Activated naive CD4-positive, alpha-beta T cell treated with Interleukin-2 at 50 U/mL for 16 hours (primary cell): ENCODE measurements around the gene GPX1.
"Not testable (repeated sequence)": the region's sequence is repeated elsewhere in the genome, so short reads cannot be mapped to it uniquely, and the experiment has no call there.

Experiments
- DNase-seq: peaks from one replicate; pipeline ENCODE4 v3.0.0-alpha.2; 2020

Gene GPX1

DNA sequence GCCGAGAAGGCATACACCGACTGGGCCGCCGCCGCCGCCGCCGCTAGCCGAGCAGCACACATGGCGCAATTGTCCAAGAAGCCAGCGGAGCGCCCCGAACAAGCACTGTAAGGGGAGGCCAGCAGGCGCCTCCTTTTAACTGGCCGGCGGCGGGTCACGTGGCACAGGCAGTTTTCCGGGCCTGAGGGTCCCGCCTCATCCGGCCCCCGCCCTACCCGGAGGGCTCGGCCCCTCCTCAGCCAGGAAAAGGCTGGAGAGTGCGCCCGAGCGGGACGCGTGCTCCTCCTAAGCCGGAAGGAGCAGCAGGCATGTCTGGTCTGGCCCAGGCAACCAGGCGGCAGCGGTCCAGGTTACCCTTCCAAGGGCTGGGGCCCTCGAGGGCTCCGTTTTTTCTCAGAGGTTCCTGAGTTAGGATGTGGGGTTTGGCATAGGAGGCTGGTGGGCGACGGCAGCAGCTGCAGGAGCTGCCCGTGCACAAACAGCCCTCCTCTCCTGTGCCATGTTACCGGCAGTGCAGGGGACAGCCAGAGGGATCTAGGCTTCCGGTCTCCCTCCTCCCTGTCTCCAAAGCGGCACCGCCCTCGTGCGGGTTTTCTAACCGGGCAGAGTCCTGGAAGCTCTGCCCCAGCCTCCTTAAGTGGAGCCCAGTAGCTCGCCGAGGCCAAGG is at the start of gene GPX1:
TSS of gene GPX1 (minus strand) at position 137 of the 667 bp plus-strand sequence. CDS start at position 62, 75 bp downstream.
- peak; percentile 78 for DNase-seq

DNA sequence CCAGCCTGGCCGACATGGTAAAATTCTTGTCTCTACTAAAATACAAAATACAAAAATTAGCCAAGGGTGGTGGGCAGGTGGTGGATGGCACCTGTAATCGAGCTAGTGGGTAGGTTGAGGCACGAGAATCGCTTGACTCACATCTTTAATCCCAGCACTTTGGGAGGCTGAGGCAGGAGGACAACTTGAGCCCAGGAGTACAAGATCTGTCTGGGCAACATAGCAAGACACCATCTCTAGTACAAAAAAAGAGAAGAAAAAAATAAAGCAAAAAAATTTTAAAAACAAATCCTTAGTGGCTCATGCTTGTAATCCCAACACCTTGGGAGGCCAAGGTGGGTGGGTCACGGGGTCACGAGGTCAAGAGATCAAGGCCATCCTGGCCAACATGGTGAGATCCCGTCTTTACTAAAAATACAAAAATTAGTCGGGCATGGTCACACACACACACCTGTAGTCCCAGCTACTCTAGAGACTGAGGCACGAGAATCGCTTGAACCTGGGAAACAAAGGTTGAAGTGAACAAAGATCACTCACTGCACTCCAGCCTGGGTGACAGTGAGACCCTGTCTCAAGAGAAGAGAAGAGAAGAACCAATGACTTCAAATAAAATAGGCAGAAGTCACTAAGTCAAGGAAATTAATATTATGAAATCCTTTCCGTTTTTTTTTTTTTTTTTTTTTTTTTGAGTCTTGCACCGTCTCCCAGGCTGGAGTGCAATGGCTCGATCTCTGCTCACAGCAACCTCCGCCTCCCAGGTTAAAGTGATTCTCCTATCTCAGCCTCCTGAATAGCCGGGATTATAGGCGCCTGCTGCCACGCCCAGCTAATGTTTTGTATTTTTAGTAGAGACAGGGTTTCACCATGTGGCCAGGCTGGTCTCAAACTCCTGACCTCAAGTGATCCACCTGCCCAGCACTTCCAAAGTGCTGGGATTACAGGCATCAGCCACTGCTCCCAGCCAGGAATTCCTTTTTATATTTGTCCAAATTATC is 48.7 kb upstream of the GPX1 start:
- DNase-seq: no peak

DNA sequence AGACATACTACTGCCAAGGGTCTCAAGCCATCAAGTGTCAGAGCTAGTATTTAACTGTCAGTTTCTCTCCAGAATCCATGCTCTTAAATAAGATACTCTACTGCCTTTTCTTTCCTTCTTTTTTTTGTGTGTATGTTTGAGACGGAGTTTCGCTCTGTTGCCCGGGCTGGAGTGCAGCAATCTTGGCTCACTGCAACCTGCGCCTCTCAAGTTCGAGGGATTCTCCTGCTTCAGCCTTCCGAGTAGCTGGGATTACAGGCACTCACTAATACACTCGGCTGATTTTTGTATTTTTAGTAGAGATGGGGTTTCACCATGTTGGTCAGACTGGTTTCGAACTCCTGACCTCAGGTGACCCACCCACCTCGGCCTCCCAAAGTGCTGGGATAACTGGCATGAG is 47.4 kb upstream of the GPX1 start:
- not testable (repeated sequence) for DNase-seq

DNA sequence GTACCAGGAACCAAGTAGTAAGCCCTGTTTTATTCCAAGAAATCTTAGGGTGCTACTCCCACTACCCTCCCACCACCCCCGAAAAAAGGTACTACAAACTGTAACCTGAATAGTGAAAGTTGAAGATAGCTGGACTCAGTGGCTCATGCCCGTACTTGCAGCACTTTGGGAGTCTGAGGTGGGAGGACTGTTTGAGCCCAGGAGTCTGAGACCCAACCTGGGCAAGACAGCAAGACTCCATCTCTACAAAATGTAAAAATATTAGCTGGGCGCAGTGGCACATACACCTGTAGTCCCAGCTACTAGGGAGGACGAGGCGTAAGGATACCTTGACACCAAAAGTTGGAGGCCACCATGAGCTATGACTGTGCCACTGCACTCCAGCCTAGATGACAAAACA is 45.7 kb upstream of the GPX1 start:
- no peak for DNase-seq

DNA sequence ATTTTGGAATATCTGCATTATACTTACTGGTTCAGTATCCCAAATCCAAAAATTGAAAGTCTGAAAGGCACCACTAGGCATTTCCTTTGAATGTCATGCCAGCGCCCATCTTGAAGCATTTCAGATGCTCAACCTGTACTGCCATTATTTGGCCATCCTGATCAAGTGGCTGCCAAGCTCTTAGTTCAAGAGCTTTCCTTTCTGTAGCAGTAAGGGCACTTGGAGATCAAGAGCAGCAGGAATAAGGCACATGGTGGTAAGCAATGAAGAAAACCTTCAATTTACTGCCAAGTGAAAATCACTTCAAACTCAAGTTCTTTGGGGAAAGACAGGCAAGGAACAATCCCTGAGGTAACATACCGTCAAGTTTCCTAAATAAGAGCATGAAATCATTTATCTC is 43.6 kb upstream of the GPX1 start:
- no peak for DNase-seq

DNA sequence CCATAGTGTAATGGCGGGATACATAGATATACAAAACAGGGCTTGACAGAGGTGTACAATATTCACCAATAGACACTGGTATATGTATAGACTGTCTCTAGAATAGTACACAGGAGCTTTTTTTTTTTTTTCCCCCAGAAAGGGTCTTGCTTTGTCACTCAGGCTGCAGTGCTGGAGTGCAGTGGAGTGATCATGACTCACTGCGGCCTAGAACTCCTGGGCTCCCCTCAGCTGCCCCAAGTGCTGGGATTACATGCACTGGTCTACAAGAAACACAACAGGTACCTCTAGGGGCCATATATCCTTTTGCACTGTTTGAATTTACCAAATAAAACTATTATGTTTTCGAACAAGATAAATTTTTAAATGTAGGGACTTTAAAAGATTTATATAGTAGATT is 41.3 kb upstream of the GPX1 start:
- DNase-seq: no peak

DNA sequence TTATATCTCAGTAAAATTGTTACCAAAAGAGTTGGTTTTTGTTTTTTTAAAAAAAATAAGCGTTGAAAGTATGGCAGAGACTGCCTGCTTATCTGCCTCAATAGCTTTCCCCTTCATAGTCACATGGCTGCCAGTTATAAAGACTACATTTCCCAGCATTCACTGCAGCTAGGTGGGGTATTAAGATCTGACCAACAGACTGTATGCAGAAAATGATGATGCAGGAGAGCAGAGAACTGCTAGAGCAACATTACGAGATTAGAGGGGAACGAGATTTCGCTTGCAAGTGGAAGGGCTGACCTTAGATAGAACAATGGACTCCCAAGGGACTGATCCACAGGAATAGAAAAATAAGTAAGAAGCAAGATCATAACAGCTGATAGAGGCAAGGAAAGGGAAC is 39.3 kb upstream of the GPX1 start:
- no peak for DNase-seq

DNA sequence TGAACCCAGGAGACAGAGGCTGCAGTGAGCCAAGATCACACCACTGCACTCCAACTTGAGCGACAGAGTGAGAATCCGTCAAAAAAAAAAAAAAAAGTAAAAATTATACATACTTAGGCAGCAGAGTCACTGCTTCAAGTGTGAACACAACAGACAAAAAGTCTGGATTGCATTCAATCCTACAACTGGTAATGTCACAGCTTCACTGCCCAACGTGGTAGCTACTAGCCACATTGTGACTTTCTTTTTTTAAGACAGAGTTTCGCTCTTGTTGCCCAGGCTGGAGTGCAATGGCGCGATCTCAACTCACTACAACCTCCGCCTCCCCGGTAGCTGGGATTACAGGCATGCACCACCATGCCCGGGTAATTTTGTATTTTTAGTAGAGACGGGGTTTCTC is 33.2 kb upstream of the GPX1 start:
- not testable (repeated sequence) for DNase-seq

DNA sequence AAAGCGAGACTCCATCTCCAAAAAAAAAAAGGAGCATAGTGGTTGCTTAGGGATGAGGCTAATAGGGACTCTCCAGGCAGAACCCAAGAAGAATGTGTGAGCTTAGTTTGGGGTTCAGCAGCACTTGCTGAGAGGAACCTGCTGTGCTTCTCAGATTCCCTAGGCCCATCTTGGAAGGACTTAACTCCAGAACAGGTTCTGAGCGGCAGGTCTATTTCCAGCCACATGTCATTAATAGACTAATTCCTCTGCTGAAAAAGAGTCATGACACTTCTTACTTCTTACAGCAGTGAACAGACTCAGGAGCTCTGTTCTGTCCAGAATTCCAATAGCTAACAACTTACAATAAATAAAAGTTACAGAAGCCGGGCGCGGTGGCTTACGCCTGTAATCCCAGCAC is 31.1 kb upstream of the GPX1 start:
- DNase-seq: no peak

DNA sequence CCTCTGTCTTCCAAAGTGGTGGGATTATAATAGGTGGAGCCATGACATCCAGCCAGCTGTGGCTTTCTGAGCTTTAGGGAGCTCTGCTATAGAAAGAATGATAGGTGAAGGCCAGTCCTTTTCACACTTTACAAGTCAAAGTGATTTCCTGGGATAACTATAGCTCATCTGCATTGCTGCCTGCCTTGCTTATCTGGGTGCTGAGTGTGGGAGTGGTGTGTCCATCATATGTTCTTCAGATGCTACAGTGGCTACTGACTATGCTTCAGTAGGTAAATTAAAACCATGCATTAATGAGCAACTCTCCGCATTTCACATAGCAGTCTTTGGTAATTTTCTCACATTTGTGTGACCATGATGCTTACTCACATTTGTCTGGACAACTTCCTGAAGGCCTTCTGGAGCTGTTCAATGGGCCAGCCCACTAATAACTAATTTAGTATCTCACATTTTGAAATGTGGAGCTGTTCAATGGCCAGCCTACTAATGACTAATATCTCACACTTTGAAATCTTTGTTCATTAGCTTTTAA is 30.2 kb upstream of the GPX1 start:
- DNase-seq: no peak

DNA sequence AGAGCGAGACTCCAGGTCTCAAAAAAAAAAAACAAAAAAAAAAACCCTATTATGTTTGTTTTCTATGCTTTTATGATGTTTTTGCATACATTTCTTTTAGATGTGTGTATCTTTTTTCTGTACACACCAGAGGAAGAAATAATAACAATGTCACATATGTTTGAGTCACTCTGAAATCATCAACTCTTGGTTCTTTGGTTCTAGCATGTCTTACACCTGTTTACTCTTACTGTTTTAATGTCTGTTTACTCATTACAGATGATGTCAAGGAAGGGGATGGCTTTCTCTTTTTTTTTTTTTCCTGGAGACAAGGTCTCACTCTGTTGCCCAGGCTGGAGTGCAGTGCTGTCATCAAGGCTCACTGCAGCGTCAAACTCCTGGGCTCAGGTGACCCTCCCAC is 29.6 kb upstream of the GPX1 start:
- DNase-seq: no peak

DNA sequence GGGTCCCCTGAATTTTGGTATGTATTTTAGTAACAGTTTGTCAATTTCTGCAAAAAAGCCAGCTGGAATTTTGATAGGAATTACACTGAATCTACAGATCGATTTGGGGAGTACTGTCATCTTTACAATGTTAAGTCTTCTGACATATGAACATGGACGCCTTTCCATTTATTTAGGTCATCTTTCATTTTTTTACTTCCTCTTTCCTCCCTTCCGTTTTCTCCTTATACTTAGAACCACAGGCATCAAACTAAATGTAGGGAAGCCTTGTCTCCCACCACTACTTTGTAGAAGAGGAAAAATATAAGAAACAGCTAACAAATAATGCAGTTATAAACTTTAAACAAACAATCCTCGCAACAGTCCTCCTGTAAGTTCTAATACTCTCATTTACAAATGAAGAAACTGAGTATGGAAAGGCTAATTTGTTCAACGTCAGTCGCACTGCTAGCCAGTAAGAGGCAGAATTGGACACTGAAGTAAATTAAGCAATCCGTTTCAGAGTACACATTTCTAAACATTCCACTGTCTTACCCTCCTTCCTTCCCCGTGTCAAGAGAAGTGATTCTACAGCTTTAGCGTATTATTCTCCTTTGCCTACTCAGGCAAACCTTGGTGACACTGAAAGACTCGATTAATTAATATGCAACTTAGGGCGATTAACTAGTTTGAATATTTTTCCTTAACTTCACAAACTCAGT is 28.1 kb upstream of the GPX1 start:
- no peak for DNase-seq

DNA sequence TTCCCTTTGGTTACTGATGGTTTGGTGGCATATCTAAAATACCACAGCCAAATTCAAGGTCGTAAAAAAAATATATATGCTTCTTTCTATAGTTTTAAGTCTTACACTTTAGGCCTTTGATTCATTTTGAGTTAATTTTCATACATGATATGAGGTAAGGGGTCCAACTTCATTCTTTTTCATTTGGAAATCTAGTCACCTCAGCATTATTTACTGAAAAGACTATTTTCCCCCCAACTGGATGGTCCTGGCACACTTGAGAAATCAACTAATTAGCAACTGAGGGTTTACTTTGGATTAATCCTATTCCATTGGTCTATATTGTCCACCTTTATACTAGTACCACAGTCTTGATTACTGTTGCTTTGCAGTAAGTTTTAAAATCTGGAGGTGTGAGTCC is 27.5 kb upstream of the GPX1 start:
- no peak for DNase-seq

DNA sequence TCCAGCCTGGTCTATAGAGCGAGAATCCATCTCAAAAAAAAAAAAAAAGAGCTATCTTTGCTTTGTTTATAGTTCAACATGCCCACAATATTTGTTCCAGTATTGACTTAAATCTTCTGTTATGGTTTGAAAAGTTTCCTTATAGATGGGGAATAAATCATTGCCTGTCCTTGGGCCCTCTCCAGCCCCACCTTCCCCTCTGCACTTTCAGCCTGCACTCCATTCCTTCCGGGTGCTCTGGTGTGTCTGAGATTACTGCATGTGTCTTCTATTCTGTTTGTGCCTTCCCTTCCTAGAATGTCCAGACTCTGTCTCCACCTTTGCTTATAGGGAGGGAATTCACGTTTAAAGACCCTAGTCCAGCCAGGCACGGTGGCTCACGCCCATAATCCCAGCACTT is 25.2 kb upstream of the GPX1 start:
- DNase-seq: no peak

DNA sequence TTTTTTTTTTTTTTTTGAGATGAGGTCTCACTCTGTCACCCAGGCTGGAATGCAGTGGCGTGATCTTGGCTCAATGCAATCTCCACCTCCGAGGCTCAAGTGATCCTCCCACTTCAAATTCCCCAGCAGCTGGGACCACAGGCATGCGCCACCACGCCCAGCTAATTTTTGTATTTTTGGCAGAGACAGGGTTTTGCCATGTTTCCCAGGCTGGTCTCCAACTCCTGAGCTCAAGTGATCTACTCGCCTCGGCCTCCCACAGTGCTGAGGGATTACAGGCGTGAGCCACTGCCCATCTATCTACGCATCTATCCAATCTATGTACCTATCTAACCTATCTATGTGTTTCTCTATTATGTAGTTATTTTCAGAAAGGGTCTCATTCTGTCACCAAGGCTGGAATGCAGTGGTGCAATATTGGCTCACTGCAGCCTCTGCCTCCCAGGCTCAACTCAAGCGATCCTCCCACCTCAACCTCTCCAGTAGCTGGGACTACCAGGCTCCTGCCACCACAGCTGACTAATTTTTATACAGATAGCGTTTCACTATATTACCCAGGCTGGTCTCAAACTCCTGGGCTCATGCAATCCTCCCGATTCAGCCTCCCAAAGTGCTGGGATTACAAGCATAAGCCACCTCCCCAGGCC is 20.2 kb upstream of the GPX1 start:
- DNase-seq: no peak

DNA sequence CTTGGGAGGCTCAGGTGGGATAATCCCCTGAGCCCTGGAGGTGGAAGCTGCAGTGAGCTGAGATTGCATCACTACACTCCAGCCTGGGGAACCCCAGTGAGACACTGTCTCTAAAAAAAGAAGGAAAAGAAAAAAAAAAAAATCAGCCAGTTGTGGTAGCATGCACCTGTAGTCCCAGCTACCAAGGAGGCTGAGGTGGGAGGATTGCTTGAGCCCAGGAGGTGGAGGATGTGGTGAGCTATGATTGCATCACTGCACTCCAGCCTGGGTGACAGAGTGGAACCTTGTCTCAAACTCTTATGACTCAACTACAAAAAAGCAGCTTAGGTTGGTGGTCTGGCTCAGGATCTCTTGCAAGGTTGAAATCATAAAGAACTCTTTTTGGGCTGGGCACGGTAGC is 19.3 kb upstream of the GPX1 start:
- peak; percentile 49 for DNase-seq

DNA sequence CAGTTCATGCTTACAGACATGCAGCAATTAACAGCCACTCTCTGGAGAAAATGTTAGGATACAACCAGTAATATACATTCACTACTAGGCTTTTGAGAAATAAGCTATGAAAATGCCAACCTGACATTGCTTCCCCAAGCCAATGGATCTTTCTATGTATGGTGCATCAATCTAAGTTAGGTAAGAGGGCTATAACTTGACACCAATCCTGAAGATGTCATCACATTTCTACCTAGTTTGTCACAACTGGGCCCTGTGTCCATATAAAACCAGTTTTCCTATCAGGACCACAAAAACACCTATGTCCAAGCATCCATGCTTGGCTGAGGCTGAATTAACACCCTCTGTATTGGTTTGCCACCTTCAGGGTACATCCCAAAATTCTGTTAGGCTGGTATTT is 13.8 kb upstream of the GPX1 start:
- no peak for DNase-seq

DNA sequence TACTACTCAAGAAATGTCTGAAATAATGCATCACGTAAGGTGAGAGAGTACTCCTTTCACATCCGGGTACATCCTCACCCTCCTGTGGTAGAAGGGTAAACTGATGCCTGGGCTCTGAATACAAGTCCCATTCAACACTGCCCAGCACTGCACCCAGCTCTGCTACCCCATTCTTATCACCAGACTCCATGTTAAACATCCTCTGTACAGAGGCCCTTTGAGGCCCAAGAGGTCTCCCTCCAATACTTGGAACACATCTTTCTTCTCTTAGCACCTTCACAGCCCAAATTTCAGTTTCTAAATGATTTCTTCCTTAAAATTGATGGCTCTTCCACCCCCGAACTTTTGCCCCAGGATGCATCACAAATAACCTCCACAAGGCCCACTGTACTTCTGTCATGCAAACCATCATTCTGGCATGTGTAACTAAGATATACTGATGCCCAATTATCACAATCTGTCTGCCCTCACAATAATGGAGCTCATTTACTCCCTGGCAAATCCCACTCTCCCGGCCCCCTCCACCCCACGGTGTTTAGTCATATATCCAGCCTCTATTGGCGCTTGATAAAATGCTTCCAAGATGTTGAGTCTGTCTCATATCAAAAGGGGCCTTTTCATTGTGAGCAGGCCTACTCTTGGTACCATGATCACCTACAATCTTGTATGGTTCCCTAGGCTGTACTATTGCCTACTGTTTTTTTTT is 12.6 kb upstream of the GPX1 start:
- no peak for DNase-seq

DNA sequence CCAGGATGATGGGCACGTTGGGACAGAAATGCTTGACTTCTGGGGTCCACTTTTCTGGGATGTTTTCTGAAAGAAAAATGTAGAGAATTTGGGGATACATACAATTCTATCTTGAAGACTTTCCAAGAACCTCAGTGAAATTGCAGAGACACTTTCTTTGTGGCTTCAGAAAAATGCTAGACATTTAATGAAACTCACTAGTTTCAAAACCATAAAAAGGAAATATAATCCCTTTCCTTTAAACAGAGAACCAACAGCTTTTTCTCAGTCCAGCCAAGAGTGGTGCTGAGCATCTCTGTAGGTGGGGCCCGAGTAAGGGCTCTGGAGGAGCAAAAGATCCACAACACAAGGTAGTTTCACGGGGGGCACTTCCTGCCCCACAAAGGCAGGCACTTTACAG is 4.4 kb upstream of the GPX1 start:
- no peak for DNase-seq

DNA sequence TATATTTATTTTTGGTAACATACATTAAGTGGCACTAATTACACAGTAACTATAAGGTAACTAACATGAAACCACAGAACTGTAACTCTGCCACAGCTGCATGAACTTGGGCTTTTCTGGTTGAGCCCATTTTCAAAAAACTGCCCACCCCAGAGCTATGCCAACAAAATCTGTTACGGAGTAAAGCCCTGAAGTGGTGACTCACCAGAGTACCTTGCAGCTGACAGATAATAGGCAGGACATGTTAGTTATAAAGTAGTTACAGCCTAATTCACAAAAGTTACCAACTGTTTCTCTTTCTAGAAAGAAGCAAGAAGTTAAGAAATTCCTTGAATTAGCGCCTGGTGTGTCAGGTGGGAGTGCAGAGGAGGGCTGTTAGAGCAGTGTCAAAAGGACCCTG is 1.5 kb upstream of the GPX1 start:
- DNase-seq: no peak

DNA sequence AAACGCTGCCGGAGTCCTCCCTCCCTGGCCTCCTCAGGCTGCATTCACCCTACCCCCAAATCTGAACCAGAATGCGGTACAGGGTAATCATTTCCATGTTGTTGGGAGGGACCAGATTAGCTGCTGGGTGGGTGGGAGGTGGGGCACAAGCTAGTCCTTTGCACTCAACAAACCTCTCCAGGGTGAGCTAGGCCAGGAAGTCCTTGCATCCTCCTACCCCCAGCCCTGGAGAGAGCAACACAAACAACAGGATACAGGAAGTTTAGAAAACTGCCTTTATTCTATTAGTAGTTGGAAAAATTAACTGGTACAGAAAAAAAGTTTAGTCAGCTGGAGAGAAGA is 702 bp upstream of the GPX1 start:
- DNase-seq: no peak
